HTR-8/SVneo (cell line): ENCODE data around the gene IDS.
"Not testable (repeated sequence)": the region's sequence is repeated elsewhere in the genome, so short reads cannot be mapped to it uniquely, and the experiment has no call there.

Source experiments
- DNase-seq: peaks from one replicate; pipeline ENCODE4 v3.0.0; 2011; ENCODE audit warnings: low spot score, mixed read lengths; ENCODE audit not compliant: insufficient read length
- FAIRE-seq: peaks from 2 replicates; lab custom pipeline; 2011; peaks lifted over from hg19 to GRCh38; lab: Jason Lieb, UNC

The IDS gene

GRCh38 chrX:149531599-149531998 is 26.5 kb upstream of the IDS start:
- DNase-seq: no peak
- no peak for FAIRE-seq

GRCh38 chrX:149528381-149528780 is 23.3 kb upstream of the IDS start:
- FAIRE-seq: no peak
- DNase-seq: no peak

GRCh38 chrX:149527705-149528104 is 22.6 kb upstream of the IDS start:
- no peak for DNase-seq
- no peak for FAIRE-seq

- FAIRE-seq: not testable (repeated sequence)
Measured at GRCh38 chrX:149526318-149527033, 21.4 kb upstream of the IDS start.

GRCh38 chrX:149525903-149526302 is 20.8 kb upstream of the IDS start:
- FAIRE-seq, DNase-seq: not testable (repeated sequence)

More at GRCh38 chrX:149526318-149527033, 21.4 kb upstream of the IDS start:
- not testable (repeated sequence) for DNase-seq

GRCh38 chrX:149525389-149525788 is 20.3 kb upstream of the IDS start:
- FAIRE-seq, DNase-seq: not testable (repeated sequence)

- DNase-seq (no peak), FAIRE-seq (no peak)
Measured at GRCh38 chrX:149522916-149523315, 17.8 kb upstream of the IDS start.

GRCh38 chrX:149521438-149521837 is 16.3 kb upstream of the IDS start:
- FAIRE-seq: no peak
- no peak for DNase-seq

GRCh38 chrX:149520636-149521277 is 15.7 kb upstream of the IDS start:
- not testable (repeated sequence) for FAIRE-seq, DNase-seq

GRCh38 chrX:149518236-149518635 is 13.1 kb upstream of the IDS start:
- no peak for FAIRE-seq

GRCh38 chrX:149517308-149517707 is 12.2 kb upstream of the IDS start:
- FAIRE-seq: no peak
- DNase-seq: no peak

More at GRCh38 chrX:149518236-149518635, 13.1 kb upstream of the IDS start:
- DNase-seq: no peak

GRCh38 chrX:149516604-149517003 is 11.5 kb upstream of the IDS start:
- FAIRE-seq (no peak), DNase-seq (no peak)

- no peak for FAIRE-seq
Measured at GRCh38 chrX:149515954-149516602, 11.0 kb upstream of the IDS start.

GRCh38 chrX:149513825-149514428 is 8.8 kb upstream of the IDS start:
- no peak for DNase-seq
- FAIRE-seq: no peak

More at GRCh38 chrX:149515954-149516602, 11.0 kb upstream of the IDS start:
- DNase-seq: no peak

GRCh38 chrX:149512225-149512885 is 7.2 kb upstream of the IDS start:
- no peak for FAIRE-seq
- no peak for DNase-seq

- no peak for DNase-seq
Measured at GRCh38 chrX:149511081-149511480, 6.0 kb upstream of the IDS start.

GRCh38 chrX:149510386-149510785 is 5.3 kb upstream of the IDS start:
- DNase-seq (no peak), FAIRE-seq (no peak)

More at GRCh38 chrX:149511081-149511480, 6.0 kb upstream of the IDS start:
- no peak for FAIRE-seq

GRCh38 chrX:149508467-149508866 is 3.4 kb upstream of the IDS start:
- FAIRE-seq: no peak
- no peak for DNase-seq

GRCh38 chrX:149506349-149506748 is 1.2 kb upstream of the IDS start:
- DNase-seq (no peak), FAIRE-seq (no peak)

GRCh38 chrX:149505671-149506070 is 565 bp upstream of the IDS start:
- FAIRE-seq (no peak), DNase-seq (no peak)
